ENCODE results near the gene IFIT2. TPM values are rescaled to one million over a fixed set of nuclear protein-coding genes. Genes with fewer than 3 reads are reported as not detected.

The IFIT2 gene
- total RNA-seq, 6 donors from 2014 or later = 7.8 to 49.0 (median 12.0) TPM

DNA sequence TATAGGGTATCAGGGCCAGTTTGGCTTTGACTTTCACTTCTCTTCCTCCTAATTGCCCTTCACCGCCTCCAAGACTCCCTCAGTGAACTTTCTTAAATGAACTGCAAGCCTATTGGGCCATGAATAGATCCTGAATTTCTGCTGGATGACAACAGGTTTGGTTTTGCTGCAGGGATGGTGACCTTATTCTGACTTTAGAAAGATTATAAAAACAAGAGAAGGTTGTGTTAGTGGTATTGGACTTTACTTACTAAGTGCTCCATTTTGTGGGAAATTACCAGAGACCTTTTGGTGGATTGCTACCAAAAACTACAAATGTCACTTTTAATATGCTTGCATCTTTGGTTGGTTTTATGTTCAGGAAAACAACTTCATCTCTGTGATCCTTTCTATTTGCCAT, 38.8 kb upstream of the IFIT2 start:
- no peak overlapping the region for H3K27ac ChIP-seq
- H3K27me3 ChIP-seq = no peaks in the 10 kb centered on the region
- no peaks in the 10 kb centered on the region for H3K9me3 ChIP-seq
- no peak overlapping the region for H3K4me3 ChIP-seq
- H3K4me1 ChIP-seq = peaks cover 0 to 6% (median 4%) of the 10 kb centered on the region in 4 donors
- DNase-seq (no peak), ATAC-seq (ENCODE audit: low FRiP score in 2 of 2) (no peak)
- 69 to 83% methylated on average over 1 of the region's 1 CpG for WGBS, 2 donors
- no peaks in the 10 kb centered on the region for H3K36me3 ChIP-seq
- TF ChIP-seq, protein P1, sequence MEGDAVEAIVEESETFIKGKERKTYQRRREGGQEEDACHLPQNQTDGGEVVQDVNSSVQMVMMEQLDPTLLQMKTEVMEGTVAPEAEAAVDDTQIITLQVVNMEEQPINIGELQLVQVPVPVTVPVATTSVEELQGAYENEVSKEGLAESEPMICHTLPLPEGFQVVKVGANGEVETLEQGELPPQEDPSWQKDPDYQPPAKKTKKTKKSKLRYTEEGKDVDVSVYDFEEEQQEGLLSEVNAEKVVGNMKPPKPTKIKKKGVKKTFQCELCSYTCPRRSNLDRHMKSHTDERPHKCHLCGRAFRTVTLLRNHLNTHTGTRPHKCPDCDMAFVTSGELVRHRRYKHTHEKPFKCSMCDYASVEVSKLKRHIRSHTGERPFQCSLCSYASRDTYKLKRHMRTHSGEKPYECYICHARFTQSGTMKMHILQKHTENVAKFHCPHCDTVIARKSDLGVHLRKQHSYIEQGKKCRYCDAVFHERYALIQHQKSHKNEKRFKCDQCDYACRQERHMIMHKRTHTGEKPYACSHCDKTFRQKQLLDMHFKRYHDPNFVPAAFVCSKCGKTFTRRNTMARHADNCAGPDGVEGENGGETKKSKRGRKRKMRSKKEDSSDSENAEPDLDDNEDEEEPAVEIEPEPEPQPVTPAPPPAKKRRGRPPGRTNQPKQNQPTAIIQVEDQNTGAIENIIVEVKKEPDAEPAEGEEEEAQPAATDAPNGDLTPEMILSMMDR (IDR thresholded peaks at IDR 0.05) = no peak
- TF ChIP-seq POLR2A (IDR thresholded peaks at IDR 0.05) = no peak

DNA sequence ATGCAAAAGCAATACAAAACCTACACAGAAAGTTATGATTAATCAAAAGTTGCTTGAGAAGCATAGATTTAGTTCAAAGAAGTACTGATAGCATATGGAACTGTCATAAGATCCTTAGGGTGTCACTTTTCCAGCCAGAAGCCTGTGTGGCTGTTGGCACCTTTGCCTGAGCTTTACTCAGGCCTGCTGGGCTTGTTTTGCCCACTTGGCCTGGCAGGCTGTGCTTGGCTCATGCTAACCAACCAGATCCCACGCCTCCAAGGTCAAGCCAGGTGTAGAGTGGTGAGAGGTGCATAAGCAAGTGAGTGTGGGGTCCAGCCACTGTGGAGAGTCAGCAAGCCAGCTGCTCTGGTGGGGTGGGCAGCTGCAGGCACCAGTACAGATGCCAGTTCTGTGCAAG, 38.3 kb upstream of the IFIT2 start:
- Histone ChIP-seq H3K27me3 (no peaks in the 10 kb centered on the region), H3K9me3 (no peaks in the 10 kb centered on the region), H3K4me1 (peaks cover 0 to 6% (median 4%) of the 10 kb centered on the region in 4 donors), H3K27ac (no peak overlapping the region), H3K4me3 (no peak overlapping the region), H3K36me3 (no peaks in the 10 kb centered on the region)
- DNase-seq (peak in 1 of 2 donors; percentile 8), ATAC-seq (ENCODE audit: low FRiP score in 2 of 2) (no peak)
- TF ChIP-seq EP300 (IDR thresholded peaks at IDR 0.05) (no peak), POLR2A (IDR thresholded peaks at IDR 0.05) (no peak), POLR2AphosphoS5 (IDR thresholded peaks at IDR 0.05) (no peak)
- TF ChIP-seq, protein P1 (IDR thresholded peaks at IDR 0.05) = no peak
- WGBS, 2 donors = 83 to 94% methylated on average over 1 of the region's 1 CpG

DNA sequence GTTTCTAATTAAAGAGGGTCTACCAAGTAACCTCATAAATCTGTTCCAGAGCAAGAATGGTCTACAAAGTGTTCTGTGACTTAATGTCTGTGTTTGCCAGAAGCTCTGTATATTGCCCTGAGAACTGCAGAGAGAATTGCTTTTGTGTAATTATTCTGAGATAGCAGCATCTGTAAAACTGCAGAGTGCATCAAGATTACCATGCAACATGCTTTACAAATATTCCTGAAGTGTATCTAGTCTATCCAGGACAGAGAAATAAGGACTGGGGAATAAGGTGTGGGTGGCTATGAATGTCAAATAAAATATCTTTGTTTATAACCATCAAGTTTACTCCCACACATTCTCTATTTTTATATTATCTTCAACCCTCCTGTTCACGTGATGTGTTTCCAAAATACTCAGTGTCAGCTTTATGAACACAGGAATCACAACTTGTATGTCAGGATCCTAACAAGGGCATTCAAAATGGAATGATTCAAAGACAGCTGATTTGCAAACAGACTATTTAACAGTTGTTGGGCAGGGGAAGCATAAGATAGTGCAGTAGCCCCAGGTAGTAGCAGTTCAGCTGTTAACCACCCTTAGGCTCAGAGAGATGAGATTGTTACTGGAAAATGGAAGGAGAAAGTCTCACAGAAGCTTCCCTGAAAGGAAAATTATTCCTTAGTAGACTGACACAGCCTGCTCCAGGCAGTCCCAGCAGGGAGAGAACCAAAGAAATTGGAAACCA, 35.0 kb upstream of the IFIT2 start:
- H3K36me3 ChIP-seq = no peaks in the 10 kb centered on the region
- no peaks in the 10 kb centered on the region for H3K9me3 ChIP-seq
- ATAC-seq (ENCODE audit: low FRiP score in 2 of 2) = no peak
- no peaks in the 10 kb centered on the region for H3K27me3 ChIP-seq
- TF ChIP-seq POLR2A (IDR thresholded peaks at IDR 0.05) = no peak
- no peak for TF ChIP-seq POLR2AphosphoS5 (IDR thresholded peaks at IDR 0.05)
- TF ChIP-seq EP300 (IDR thresholded peaks at IDR 0.05) = no peak
- H3K4me3 ChIP-seq = no peak overlapping the region
- no peak overlapping the region for H3K27ac ChIP-seq
- 51 to 85% methylated on average over 1 of the region's 1 CpG for WGBS, 2 donors
- no peaks in the 10 kb centered on the region for H3K4me1 ChIP-seq
- DNase-seq = no peak

DNA sequence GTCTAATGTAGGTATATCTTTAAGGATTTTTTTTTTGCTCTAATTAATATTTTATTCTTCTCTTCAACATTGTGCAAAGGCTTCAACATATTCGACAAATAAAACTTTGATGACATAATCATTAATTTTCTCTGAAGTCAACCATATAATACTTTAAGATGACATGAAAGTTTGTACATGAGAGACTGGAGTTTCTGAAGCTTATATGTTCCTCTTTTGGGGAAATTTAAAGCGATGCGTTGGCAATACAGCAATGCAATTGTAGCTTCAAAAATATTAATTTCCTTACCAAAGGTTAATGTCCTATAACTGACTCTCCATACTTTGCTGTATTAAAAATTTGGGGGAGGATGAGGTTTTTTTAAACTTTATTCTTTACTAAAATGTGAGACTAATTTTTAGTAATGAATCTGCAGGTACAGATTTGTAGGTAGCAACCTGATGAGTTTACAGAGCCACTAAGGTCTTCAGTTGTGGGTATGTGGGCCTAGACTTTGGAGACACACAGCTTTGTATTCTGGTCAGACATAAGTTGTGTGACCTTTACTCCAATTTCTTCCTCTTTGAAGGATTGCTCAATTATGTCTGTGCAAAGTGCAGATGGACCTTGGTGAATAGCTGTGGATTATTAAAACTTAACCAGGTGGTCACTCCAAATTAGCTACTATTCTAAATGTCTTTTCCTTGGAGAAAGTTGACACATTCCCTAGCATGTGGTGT, 32.3 kb upstream of the IFIT2 start:
- Histone ChIP-seq H3K4me1 (no peaks in the 10 kb centered on the region), H3K36me3 (no peaks in the 10 kb centered on the region), H3K27me3 (no peaks in the 10 kb centered on the region), H3K27ac (no peak overlapping the region), H3K4me3 (no peak overlapping the region), H3K9me3 (no peaks in the 10 kb centered on the region)
- WGBS, 2 donors = 79 to 88% methylated on average over 3 of the region's 3 CpGs
- no peak for TF ChIP-seq POLR2A (IDR thresholded peaks at IDR 0.05)
- no peak for TF ChIP-seq EP300 (IDR thresholded peaks at IDR 0.05)
- TF ChIP-seq, protein P1 (IDR thresholded peaks at IDR 0.05) = no peak
- TF ChIP-seq POLR2AphosphoS5 (IDR thresholded peaks at IDR 0.05) = no peak
- ATAC-seq (ENCODE audit: low FRiP score in 2 of 2) = no peak
- DNase-seq = no peak

DNA sequence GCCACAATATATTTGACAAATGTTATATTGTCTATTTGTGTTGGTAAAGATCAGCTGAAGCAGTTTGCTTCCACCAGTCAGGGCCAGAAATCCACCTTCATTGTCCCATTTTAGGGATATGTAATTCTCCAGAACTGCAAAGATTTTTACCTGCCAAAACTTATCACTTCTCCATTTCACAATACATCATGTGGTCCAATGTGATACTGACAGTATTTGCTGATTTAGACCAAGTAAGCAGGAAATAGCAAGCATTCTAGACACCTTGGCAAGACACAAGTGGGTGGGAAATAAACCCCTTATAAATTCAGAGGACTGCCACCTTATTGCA, 31.7 kb upstream of the IFIT2 start:
- H3K9me3 ChIP-seq = no peaks in the 10 kb centered on the region
- no peak overlapping the region for H3K4me3 ChIP-seq
- TF ChIP-seq, protein P1 (IDR thresholded peaks at IDR 0.05) = no peak
- no peak for TF ChIP-seq POLR2AphosphoS5 (IDR thresholded peaks at IDR 0.05)
- no peak for TF ChIP-seq POLR2A (IDR thresholded peaks at IDR 0.05)
- no peak for TF ChIP-seq EP300 (IDR thresholded peaks at IDR 0.05)
- no peaks in the 10 kb centered on the region for H3K36me3 ChIP-seq
- no peak overlapping the region for H3K27ac ChIP-seq
- H3K4me1 ChIP-seq = peaks cover under 1 to 2% (median 2%) of the 10 kb centered on the region in 4 donors
- no peaks in the 10 kb centered on the region for H3K27me3 ChIP-seq
- no peak for ATAC-seq (ENCODE audit: low FRiP score in 2 of 2)
- no peak for DNase-seq
